Activated T-cell treated with anti-CD3 and anti-CD28 coated beads for 48 hours (primary cell): ENCODE measurements around the gene FNDC11.

Experiments
- DNase-seq: peaks from one replicate; pipeline ENCODE4 v3.0.0-alpha.2; 2020; ENCODE audit warnings: low read depth

FNDC11 gene

GRCh38 chr20:63540417-63541186 lies 13.4 kb upstream of the FNDC11 start:
- no peak for DNase-seq

- DNase-seq: no peak
These were observed 12.6 kb upstream of the FNDC11 start for GRCh38 chr20:63541371-63541770.

- no peak for DNase-seq
These were observed 11.9 kb upstream of the FNDC11 start for GRCh38 chr20:63542031-63542559.

GRCh38 chr20:63542696-63543095 lies 11.3 kb upstream of the FNDC11 start:
- DNase-seq: no peak

- DNase-seq: no peak
These were observed 10.8 kb upstream of the FNDC11 start for GRCh38 chr20:63543131-63543530.

- DNase-seq: no peak
These were observed 10.2 kb upstream of the FNDC11 start for GRCh38 chr20:63543733-63544132.

DNA sequence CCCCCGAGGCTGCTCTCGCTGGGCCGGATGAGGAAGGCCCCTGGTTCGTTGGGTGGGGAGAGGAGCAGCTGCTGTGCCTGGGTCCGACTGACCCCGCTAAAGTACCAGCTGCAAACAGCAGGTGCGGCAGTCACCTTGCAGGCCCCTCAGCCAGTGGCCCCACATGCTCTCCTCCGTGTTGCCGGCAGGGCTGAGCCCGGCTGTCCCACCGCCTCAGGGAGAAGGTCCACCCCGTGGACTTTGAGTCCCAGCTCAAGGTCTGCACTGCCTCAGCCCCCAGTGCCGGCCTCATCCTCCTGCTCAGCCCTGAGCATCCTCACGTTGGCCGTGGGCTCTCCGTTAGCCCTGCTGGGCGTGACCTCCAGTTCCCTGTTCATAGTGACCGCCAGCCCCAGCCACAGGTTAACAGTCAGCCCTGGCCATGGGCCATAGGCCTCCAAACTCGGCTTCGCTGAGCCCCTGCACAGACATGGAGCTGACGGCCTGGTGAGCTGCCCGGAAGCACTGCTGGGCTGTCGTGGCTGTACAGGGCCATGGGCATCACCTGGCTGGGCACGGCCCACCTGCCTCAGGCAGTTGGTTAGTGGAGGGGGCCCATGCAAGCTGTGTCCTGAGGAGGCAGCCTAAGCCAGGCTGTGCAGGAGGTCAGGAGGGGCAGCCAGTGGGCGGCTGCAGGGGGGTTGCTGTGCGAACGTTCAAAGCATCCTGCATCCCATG lies 9.6 kb upstream of the FNDC11 start:
- no peak for DNase-seq

- no peak for DNase-seq
These were observed 8.9 kb upstream of the FNDC11 start for GRCh38 chr20:63544958-63545516.

DNA sequence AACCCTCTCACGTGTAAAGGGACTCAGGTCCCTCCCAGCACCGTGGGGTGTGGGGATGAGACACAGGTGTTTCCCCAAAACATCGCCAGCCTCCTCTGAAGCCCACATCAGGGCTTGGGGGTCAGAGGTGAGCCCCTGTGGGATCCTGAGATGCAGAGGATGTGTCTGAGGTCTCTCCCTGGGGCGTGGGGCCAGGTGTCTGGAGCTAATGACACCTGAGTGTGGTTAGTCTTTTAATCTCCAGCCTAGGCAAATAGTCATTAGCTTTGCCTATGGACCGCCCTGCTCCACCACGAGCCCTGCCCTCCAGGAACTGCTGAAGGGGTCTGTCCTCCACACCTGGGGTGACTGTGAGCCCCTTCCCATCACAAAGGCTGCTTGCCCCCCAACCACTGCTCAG lies 8.1 kb upstream of the FNDC11 start:
- no peak for DNase-seq

DNA sequence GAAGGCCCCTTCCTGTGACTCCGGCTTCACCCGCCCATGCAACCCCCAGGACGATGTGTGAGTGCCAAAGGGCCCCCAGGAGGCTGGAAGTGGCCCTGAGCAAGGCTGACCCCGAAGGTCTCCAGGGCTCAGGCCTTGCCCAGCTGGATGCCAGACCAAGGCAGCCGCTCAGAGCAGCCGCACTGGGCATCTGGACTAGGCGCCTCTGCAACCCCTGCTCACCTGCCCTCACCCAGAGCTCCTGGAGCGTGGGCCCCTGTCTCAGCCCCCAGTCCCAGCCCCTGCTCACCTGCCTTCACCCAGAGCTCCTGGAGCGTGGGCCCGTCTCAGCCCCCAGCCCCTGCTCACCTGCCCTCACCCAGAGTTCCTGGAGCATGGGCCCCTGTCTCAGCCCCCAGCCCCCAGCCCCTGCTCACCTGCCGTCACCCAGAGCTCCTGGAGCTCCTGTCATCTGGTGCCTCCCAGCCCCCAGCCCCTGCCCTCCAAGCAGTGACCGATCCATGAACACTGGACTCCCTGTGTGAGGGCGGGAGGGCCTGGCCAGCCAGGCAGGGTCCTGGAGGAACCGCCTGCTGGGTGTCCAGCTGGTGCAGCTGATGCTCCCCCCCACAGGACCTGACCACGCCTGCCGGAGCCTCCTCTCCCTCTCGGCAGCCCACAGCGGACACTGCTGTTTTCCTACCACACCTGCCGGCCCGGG lies 7.6 kb upstream of the FNDC11 start:
- DNase-seq: no peak

- no peak for DNase-seq
These were observed 6.8 kb upstream of the FNDC11 start for GRCh38 chr20:63546956-63547724.

DNA sequence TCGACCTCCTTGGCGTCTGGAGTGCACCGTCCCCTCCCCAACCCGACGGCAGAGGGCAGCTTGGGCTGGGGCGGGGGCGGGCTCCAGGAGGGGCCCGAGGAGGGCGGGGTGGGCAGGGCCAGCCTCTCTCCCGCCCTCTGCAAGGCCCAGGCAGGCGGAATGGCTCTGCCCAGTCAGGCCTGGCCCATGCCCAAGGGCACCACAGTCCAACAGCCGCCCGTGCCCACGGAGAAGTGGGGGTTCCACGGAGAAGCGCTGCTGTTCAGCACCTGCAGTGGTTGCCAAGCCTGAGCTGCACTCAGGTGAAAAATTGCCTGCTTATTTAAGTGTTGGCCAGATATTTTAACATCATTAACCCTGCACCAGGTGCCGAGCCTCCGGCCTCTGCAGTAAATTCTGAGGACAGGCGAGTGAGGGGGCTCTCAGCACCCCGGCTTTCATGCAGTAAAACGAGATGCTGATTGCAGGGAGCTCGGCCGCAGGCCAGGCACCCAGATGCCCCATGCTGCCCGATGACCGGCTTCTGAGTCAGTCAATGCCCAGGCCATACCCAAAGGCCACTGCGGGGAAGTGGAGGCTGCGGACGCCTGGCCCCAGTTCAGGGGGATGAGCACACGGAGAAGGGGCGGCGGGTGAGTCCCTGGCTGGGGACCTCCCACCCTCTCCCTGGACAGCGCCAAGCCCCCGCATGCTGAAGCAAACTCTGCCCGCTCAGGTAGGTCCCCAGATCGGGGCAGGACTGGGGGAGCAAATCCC lies 6.1 kb upstream of the FNDC11 start, which contains the start of gene SRMS:
TSS of gene SRMS (minus strand) at position 25 of the 756 bp plus-strand sequence. CDS start 286 bp downstream, outside the sequence.
- DNase-seq: no peak

GRCh38 chr20:63548542-63548941 lies 5.4 kb upstream of the FNDC11 start:
- no peak for DNase-seq

DNA sequence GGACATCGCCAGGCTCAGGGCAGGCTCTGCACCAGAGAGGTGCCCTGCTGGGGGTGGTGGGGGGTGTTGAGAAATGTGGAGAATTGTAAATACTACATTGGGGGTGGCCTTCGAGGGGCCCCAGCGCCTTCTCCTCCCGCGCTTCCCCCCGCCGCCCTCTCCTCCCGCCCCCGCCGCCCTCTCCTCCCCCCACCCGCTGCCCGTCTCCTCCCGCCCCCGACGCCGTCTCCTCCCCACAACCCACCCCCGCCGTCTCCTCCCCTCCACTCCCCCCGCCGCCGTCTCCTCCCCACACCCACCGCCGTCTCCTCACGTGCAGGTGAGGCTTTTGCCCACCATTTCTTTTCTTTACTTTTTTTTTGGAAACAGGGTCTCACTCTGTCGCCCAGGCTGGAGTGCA lies 4.9 kb upstream of the FNDC11 start:
- no peak for DNase-seq

DNA sequence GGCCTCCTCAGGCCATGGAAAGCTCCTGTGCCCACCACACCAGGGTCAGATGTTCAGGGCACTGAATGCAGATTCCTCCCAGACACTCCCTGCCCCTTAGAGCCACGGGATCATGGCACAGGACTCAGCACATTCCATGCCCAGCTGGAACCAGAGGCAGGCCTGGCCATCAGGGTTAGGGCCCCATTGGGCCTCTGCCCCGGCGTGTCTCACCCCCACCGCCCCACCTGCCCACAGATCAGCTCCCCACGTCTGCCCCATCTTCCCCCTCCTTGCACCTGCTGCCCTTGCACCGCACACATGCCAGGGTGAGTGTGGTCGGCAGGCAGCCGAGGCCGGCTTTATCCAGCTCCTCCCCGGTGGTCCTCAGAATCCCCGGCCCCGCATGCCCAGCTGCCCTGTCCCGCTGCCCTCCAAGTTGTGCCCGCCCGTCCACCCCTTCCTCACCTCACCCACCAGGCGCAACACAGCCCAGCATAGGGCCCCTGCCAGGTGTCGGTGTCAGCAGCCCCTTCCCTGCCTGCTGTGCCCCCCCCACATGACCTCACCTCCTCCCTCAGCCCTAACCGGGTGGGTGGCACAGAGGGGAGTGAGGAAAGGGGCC lies 4.2 kb upstream of the FNDC11 start:
- no peak for DNase-seq

DNA sequence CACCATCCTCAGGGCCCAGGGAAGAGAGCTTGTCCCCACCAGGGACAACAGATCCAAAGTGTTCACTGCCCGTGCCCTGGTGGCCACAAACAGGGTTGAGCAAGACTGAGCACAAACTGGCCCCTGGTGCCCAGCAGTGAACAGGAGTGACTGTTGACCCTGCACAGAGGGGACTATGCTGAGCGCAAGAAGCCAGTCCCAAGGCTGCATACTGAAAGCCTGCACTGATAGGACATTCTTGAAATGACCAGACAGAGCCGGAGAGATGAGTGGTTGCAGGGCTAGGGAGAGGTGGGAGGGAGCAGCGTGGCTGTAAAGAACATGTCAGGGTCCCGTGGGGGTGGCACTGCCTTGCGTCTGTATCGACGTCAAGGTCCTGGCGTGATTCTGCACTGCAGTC lies 2.9 kb upstream of the FNDC11 start:
- DNase-seq: no peak

GRCh38 chr20:63552481-63553249 lies 1.3 kb upstream of the FNDC11 start:
- no peak for DNase-seq

- peak; percentile 79 for DNase-seq
These were observed 567 bp upstream of the FNDC11 start for GRCh38 chr20:63553251-63553932.
